OCI-LY1 (cell line): ENCODE data around the gene SERPINI1.

Source experiments
- H2AFZ ChIP-seq: fragments of 200-600 bp; sonication (generic), shearing (Covaris generic); 2 replicates; pipeline ENCODE4 v1.6.0; 2014; ENCODE audit warnings: antibody characterized with exemption, mild to moderate bottlenecking, low read length
- H3F3A ChIP-seq: fragments of 200-600 bp; sonication (generic), shearing (Covaris generic); 2 replicates; pipeline ENCODE4 v1.6.0; 2014; ENCODE audit warnings: mild to moderate bottlenecking, antibody characterized with exemption, low read length, moderate library complexity; ENCODE audit not compliant: insufficient read depth
- H3K27ac ChIP-seq: fragments of 200-600 bp; sonication (generic); 2 replicates; pipeline ENCODE4 v1.5.1; 2014; ENCODE audit warnings: low read length, mixed run types, mild to moderate bottlenecking, low read depth; ENCODE audit not compliant: poor library complexity, severe bottlenecking
- H3K27me3 ChIP-seq: fragments of 200-600 bp; sonication (generic); 2 replicates; pipeline ENCODE4 v1.6.0; 2014; ENCODE audit warnings: antibody characterized with exemption, mild to moderate bottlenecking, low read length, moderate library complexity; ENCODE audit not compliant: insufficient read depth
- H3K36me3 ChIP-seq: fragments of 200-600 bp; sonication (generic); 2 replicates; pipeline ENCODE4 v1.6.1; 2014; ENCODE audit warnings: mild to moderate bottlenecking, antibody characterized with exemption, low read length, moderate library complexity, mixed read lengths; ENCODE audit not compliant: insufficient read depth
- H3K4me1 ChIP-seq: fragments of 200-600 bp; sonication (generic); 2 replicates; pipeline ENCODE4 v1.5.1; 2014; ENCODE audit warnings: mild to moderate bottlenecking, low read length, moderate library complexity; ENCODE audit not compliant: insufficient read depth, severe bottlenecking
- H3K4me2 ChIP-seq: fragments of 200-600 bp; sonication (generic), shearing (Covaris generic); 2 replicates; pipeline ENCODE4 v1.6.1; 2014; ENCODE audit warnings: low read length
- H3K4me3 ChIP-seq: fragments of 200-600 bp; sonication (generic); 2 replicates; pipeline ENCODE4 v1.5.1; 2014; ENCODE audit warnings: low read length, low read depth, mild to moderate bottlenecking, mixed read lengths; ENCODE audit not compliant: poor library complexity, severe bottlenecking
- H3K79me2 ChIP-seq: fragments of 200-600 bp; shearing (Covaris generic); 2 replicates; pipeline ENCODE4 v1.6.1; 2016; ENCODE audit warnings: mixed run types, low read length, mixed read lengths; ENCODE audit not compliant: insufficient read depth
- H3K9ac ChIP-seq: fragments of 200-600 bp; sonication (generic), shearing (Covaris generic); 2 replicates; pipeline ENCODE4 v1.6.1; 2014; ENCODE audit warnings: mild to moderate bottlenecking, low read length, mixed read lengths
- H3K9me2 ChIP-seq: fragments of 200-600 bp; sonication (generic), shearing (Covaris generic); 2 replicates; pipeline ENCODE4 v1.6.1; 2014; ENCODE audit warnings: low read depth, mild to moderate bottlenecking, low read length, mixed read lengths
- H3K9me3 ChIP-seq: fragments of 200-600 bp; shearing (Covaris generic); 2 replicates; pipeline ENCODE4 v1.6.1; 2014; ENCODE audit warnings: low read length, mixed read lengths
- H4K20me1 ChIP-seq: fragments of 200-600 bp; sonication (generic), shearing (Covaris generic); 2 replicates; pipeline ENCODE4 v1.6.0; 2016; ENCODE audit warnings: mild to moderate bottlenecking, low read length; ENCODE audit not compliant: insufficient read depth
- EZH2 ChIP-seq: fragments of 200-600 bp; sonication (generic), shearing (Covaris generic); IDR thresholded peaks from 2 replicates; pipeline ENCODE4 v1.8.0; 2017; ENCODE audit warnings: borderline replicate concordance, mixed run types, mild to moderate bottlenecking, antibody characterized with exemption, low read length, moderate library complexity, mixed read lengths
- TF ChIP-seq, protein P1 (sequence below): fragments of 200-600 bp; sonication (generic), shearing (Covaris generic); IDR thresholded peaks from 2 replicates; pipeline ENCODE4 v1.5.1; 2017; ENCODE audit warnings: mild to moderate bottlenecking, antibody characterized with exemption, low read length, moderate library complexity, mixed read lengths

SERPINI1 gene

GRCh38 chr3:167700046-167700445, 35.5 kb upstream of the SERPINI1 start:
- H3K79me2 ChIP-seq, result no peaks in the 10 kb centered on the region
- no peak for TF ChIP-seq EZH2
- TF ChIP-seq, protein P1, sequence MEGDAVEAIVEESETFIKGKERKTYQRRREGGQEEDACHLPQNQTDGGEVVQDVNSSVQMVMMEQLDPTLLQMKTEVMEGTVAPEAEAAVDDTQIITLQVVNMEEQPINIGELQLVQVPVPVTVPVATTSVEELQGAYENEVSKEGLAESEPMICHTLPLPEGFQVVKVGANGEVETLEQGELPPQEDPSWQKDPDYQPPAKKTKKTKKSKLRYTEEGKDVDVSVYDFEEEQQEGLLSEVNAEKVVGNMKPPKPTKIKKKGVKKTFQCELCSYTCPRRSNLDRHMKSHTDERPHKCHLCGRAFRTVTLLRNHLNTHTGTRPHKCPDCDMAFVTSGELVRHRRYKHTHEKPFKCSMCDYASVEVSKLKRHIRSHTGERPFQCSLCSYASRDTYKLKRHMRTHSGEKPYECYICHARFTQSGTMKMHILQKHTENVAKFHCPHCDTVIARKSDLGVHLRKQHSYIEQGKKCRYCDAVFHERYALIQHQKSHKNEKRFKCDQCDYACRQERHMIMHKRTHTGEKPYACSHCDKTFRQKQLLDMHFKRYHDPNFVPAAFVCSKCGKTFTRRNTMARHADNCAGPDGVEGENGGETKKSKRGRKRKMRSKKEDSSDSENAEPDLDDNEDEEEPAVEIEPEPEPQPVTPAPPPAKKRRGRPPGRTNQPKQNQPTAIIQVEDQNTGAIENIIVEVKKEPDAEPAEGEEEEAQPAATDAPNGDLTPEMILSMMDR, result no peak
- no peak overlapping the region for H3K9ac ChIP-seq
- H3K36me3 ChIP-seq, result peaks cover 82% of the 10 kb centered on the region
- no peak overlapping the region for H3K4me2 ChIP-seq
- no peaks in the 10 kb centered on the region for H3K9me3 ChIP-seq
- H4K20me1 ChIP-seq, result no peaks in the 10 kb centered on the region
- no peak overlapping the region for H3K4me3 ChIP-seq
- H3F3A ChIP-seq, result no peaks in the 10 kb centered on the region
- H3K27ac ChIP-seq, result no peak overlapping the region
- no peaks in the 10 kb centered on the region for H3K27me3 ChIP-seq
- no peaks in the 10 kb centered on the region for H3K9me2 ChIP-seq
- no peak overlapping the region for H2AFZ ChIP-seq
- no peaks in the 10 kb centered on the region for H3K4me1 ChIP-seq

GRCh38 chr3:167700926-167701325, 34.6 kb upstream of the SERPINI1 start:
- Histone ChIP-seq H4K20me1 (no peaks in the 10 kb centered on the region), H3K9ac (no peak overlapping the region), H3K9me2 (no peaks in the 10 kb centered on the region), H3K9me3 (no peaks in the 10 kb centered on the region), H3K4me2 (no peak overlapping the region), H3K27me3 (no peaks in the 10 kb centered on the region), H3K79me2 (no peaks in the 10 kb centered on the region), H2AFZ (no peak overlapping the region), H3K27ac (no peak overlapping the region), H3K4me1 (no peaks in the 10 kb centered on the region), H3F3A (no peaks in the 10 kb centered on the region), H3K4me3 (no peak overlapping the region), H3K36me3 (peaks cover 76% of the 10 kb centered on the region)
- TF ChIP-seq EZH2, result no peak
- TF ChIP-seq, protein P1, result no peak

GRCh38 chr3:167705840-167706239, 29.7 kb upstream of the SERPINI1 start:
- no peak overlapping the region for H2AFZ ChIP-seq
- peaks cover 80% of the 10 kb centered on the region for H3K36me3 ChIP-seq
- H3K27ac ChIP-seq, result no peak overlapping the region
- H3K9ac ChIP-seq, result no peak overlapping the region
- TF ChIP-seq, protein P1, result no peak
- TF ChIP-seq EZH2, result no peak
- no peaks in the 10 kb centered on the region for H3K79me2 ChIP-seq
- no peaks in the 10 kb centered on the region for H3K9me2 ChIP-seq
- H3K9me3 ChIP-seq, result no peaks in the 10 kb centered on the region
- no peaks in the 10 kb centered on the region for H3K27me3 ChIP-seq
- H3K4me1 ChIP-seq, result no peaks in the 10 kb centered on the region
- H3K4me2 ChIP-seq, result no peak overlapping the region
- H3K4me3 ChIP-seq, result no peak overlapping the region
- no peaks in the 10 kb centered on the region for H3F3A ChIP-seq
- H4K20me1 ChIP-seq, result no peaks in the 10 kb centered on the region
